H1 (cell line): ENCODE results near the gene CNNM2. TPM values are rescaled to one million over a fixed set of nuclear protein-coding genes. Genes with fewer than 3 reads are reported as not detected.

Source experiments
- BACH1 ChIP-seq: IDR thresholded peaks from 2 replicates; pipeline ENCODE4 v1.6.1; 2012; ENCODE audit warnings: low read length, improper control_type of control experiment
- GABPA ChIP-seq: IDR thresholded peaks from 2 replicates; pipeline ENCODE4 v1.6.1; 2011; ENCODE audit warnings: mild to moderate bottlenecking, low read length, moderate library complexity, borderline replicate concordance; ENCODE audit not compliant: insufficient read depth
- RAD21 ChIP-seq, 2 experiments: IDR thresholded peaks in 1 of 2; conservative IDR thresholded peaks in 1 of 2; 2 replicates each; pipeline ENCODE4 v1.6.1; 2011; ENCODE audit warnings: low read depth in 2 of 2, low read length in 2 of 2, improper control_type of control experiment in 1 of 2, inconsistent platforms in 1 of 2, mild to moderate bottlenecking in 1 of 2, moderate library complexity in 1 of 2
- polyA plus RNA-seq, 7 experiments: library from polyadenylated mRNA; depleted of rRNA in 3 of 7; stranded (reverse) in 5 of 7; unstranded in 2 of 7; fragments of >200 nt in 5 of 7; fragments of 200-250 nt in 2 of 7; gene quantifications; 1 replicate in 5 of 7; 2 replicates in 1 of 7; 4 replicates in 1 of 7; pipeline versions ENCODE4 v1.2.1 to v1.2.3, GENCODE V29; 2011 to 2013; ENCODE audit warnings: missing spikeins in 2 of 7, mixed read lengths in 2 of 7
- total RNA-seq: library from RNA; stranded (reverse); fragmentation: NEBNext Ultra II Directional; extraction: Animal tissue kit (Norgen Biotek cat#: 25700); gene quantifications from 2 replicates; pipeline ENCODE4 v1.2.1, GENCODE V29; 2021

The CNNM2 gene
- total and polyA plus RNA-seq, 2 of the 8 experiments (the other 6 are each of a cell fraction or from before 2014, with no cell fraction given), result 7.3 to 23.6 TPM

DNA sequence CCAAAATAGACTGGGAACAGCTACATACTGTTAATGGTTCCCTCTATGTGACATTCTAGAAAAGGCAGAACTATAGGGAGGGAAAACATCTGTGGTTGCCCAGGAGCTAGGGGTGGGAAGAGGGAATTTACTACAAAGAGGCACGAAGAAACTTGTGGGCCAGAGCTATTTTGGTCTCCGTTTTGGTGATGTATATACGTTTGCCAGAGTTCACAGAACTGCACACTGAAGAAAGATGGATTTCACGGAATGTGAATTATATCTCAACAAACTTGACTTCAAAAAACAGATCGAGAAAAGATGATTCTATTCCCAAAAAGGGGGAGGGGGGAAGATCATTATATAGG lies 49.2 kb upstream of the CNNM2 start (continued):
- TF ChIP-seq GABPA (no peak), RAD21 (IDR thresholded peaks at IDR 0.05 in 1 of 2, conservative IDR thresholded peaks at IDR 0.05 in 1 of 2; ENCODE audit: low read depth in 2 of 2, low read length in 2 of 2) (no peak), BACH1 (no peak)
- TF ChIP-seq, all 59 proteins: peak for 0
